D721Med (cell line): ENCODE data around the gene ANP32E.
"Not testable (repeated sequence)": the region's sequence is repeated elsewhere in the genome, so short reads cannot be mapped to it uniquely, and the experiment has no call there.

Experiments used
- DNase-seq: peaks from one replicate; pipeline ENCODE4 v3.0.0; 2011; ENCODE audit warnings: low spot score; ENCODE audit not compliant: insufficient read length
- FAIRE-seq: peaks from 2 replicates; lab custom pipeline; 2011; peaks lifted over from hg19 to GRCh38; lab: Jason Lieb, UNC
- CTCF ChIP-seq: IDR thresholded peaks from 2 replicates; pipeline ENCODE4 v1.5.1; 2012; ENCODE audit warnings: mild to moderate bottlenecking, control low read depth; ENCODE audit not compliant: insufficient read depth; ENCODE audit errors: missing control alignments

Gene ANP32E

DNA sequence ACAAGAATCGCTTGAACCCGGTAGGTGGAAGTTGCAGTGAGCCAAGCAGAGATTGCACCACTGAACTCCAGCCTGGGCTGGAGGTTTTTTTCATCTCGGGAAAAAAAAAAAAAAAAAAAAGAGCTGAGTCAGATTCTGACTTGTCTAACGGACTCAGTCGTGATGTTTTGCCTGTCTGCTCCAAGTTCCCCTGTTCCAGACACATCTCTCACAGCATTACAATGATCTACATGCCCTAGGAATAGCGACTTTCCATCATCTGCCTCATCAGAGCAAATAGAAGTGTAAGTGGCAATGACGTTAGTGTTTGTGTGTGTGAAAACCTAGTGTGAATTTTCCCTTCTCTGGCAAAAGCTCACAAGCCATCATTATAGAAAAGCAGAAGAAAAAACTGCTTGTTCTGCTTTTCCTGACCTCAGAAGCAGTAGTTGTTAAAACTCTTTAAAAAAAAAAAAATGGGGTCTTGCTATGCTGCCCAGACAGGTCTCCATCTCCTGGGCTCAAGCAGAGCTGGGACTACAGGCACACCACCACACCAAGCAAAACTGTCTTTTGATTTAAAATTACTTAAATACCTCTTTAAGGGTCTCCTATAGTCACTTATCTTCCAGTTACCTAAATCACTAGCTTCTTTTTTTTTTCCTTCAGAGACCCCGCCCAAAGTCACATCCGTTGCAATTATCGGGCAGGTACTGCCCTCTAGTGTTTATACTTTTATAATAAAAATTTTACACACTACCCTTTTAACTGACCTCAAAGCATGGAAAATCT, 48.9 kb downstream of the ANP32E start:
- DNase-seq (no peak), FAIRE-seq (no peak)
- peak; percentile 55 for TF ChIP-seq CTCF

DNA sequence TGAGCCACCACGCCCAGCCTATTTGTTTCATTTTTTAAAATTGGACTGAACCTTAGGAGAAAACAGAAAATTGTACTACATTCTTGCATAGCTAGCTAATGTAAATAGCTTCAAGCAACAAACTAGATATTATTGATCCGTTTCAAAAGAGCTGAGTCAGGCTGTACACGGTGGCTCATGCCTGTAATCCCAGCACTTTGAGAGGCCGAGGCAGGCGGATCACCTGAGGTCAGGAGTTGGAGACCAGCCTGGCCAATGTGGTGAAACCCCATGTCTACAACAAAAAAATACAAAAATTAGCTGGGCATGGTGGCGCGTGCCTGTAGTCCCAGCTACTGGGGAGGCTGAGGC, 49.5 kb downstream of the ANP32E start:
- FAIRE-seq, result not testable (repeated sequence)

DNA sequence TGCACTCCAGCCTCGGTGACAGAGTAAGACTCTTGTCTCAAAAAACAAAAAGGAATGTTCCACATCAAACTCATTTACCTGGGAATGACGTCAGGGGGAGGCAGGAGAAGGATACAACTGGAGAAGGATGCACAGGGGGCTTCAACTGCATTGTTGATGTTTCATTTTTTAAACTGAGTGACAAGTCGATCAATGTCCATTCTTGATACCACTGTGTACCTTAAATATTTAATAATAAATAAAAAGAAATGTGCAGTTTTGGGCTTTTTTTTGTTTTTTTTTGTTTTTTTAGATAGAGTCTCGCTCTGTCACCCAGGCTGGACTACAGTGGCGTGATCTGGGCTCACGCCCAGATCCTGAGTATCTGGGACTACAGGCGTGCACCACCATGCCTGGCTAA, 50.4 kb downstream of the ANP32E start:
- FAIRE-seq, result no peak
- TF ChIP-seq CTCF, result no peak
- DNase-seq, result no peak

More for the DNA sequence above, 49.5 kb downstream of the ANP32E start:
- DNase-seq, result not testable (repeated sequence)

GRCh38 chr1:150183061-150183460, 52.9 kb downstream of the ANP32E start:
- no peak for TF ChIP-seq CTCF
- FAIRE-seq (no peak), DNase-seq (no peak)

DNA sequence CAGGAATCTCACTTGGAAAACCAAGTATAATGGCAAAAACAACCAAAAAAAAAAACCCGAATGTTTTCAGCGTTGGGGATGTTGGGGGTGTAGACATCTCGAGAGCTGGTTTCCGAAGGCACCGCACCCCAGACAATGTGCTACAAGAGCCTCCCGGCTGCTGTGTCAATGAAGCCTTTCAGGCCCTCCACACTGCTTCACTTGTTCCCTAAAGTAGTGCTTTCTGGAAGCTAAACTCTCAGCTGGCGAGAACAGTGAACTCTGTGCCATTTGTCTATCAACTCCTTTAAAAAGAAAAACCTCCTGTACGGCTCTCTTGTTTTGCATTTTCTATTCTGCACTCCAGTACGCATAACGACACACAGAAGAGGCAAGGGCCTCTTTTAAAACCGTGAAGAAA, 53.7 kb downstream of the ANP32E start:
- no peak for FAIRE-seq
- no peak for DNase-seq
- TF ChIP-seq CTCF, result no peak

- TF ChIP-seq CTCF, result no peak
- DNase-seq (no peak), FAIRE-seq (no peak)
These were observed 55.4 kb downstream of the ANP32E start for GRCh38 chr1:150180474-150180873.

- FAIRE-seq, result no peak
- TF ChIP-seq CTCF, result no peak
- no peak for DNase-seq
These were observed 56.0 kb downstream of the ANP32E start for GRCh38 chr1:150179867-150180266.

GRCh38 chr1:150178548-150178947, 57.4 kb downstream of the ANP32E start:
- FAIRE-seq (no peak), DNase-seq (no peak)
- TF ChIP-seq CTCF, result no peak
